ENCODE measurements around the gene WNT7A.

The WNT7A gene

GRCh38 chr3:13852638-13853009 is 27.2 kb downstream of the WNT7A start:
- DNase-seq (ENCODE audit: low read depth), result no peak

GRCh38 chr3:13851997-13852637 is 27.8 kb downstream of the WNT7A start:
- TF ChIP-seq CTCF (IDR thresholded peaks at IDR 0.05; ENCODE audit: control insufficient read depth, insufficient read depth, low read depth, low read length, missing control alignments), result no peak
- no peak for DNase-seq (ENCODE audit: low read depth)
- H3K4me3 ChIP-seq (ENCODE audit: control insufficient read depth, low read depth, low read length), result no peak overlapping the region

More at GRCh38 chr3:13852638-13853009, 27.2 kb downstream of the WNT7A start:
- TF ChIP-seq CTCF (IDR thresholded peaks at IDR 0.05; ENCODE audit: control insufficient read depth, insufficient read depth, low read depth, low read length, missing control alignments), result no peak
- no peak overlapping the region for H3K4me3 ChIP-seq (ENCODE audit: control insufficient read depth, low read depth, low read length)

DNA sequence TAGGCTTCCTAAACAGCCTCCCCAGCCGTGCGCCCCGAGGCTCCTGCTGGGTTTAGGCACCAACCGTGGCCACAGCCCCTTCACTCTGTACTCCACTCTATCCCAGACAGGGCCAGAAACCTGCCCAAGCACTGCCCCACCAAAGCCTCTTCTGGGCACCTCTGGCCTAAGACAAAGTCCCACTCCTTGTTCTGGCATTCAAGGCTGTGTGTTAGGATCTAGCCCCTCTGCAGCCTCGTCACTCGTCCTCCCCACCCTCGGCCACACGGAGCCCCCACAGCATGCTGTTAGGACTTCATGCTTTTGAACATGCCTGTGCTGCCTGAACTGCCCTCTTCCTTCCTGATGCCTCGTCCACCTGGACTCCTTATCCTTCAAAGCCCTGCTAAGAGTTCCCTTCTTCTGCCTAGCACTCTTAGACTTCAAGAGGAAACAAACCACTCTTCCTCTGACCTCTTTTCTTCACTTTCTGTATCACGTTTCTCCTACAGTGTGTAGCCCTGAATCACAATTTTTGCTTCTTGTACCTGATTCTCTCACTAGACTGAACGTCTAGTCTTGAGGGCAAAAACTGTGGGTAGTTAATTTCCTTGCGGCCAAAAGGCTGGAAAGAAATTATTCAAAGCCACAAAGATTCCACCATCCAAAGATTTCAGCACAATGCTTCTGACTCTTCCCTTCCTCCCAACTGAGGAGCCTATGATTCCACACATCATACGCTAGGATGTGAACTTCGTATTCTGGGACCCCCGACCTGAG is 28.6 kb downstream of the WNT7A start:
- no peak overlapping the region for H3K4me3 ChIP-seq (ENCODE audit: control insufficient read depth, low read depth, low read length)
- no peak for DNase-seq (ENCODE audit: low read depth)
- TF ChIP-seq CTCF (IDR thresholded peaks at IDR 0.05; ENCODE audit: control insufficient read depth, insufficient read depth, low read depth, low read length, missing control alignments), result no peak

- H3K4me3 ChIP-seq (ENCODE audit: control insufficient read depth, low read depth, low read length), result no peak overlapping the region
- no peak for TF ChIP-seq CTCF (IDR thresholded peaks at IDR 0.05; ENCODE audit: control insufficient read depth, insufficient read depth, low read depth, low read length, missing control alignments)
- no peak for DNase-seq (ENCODE audit: low read depth)
These were observed 29.5 kb downstream of the WNT7A start for GRCh38 chr3:13850161-13850945.

DNA sequence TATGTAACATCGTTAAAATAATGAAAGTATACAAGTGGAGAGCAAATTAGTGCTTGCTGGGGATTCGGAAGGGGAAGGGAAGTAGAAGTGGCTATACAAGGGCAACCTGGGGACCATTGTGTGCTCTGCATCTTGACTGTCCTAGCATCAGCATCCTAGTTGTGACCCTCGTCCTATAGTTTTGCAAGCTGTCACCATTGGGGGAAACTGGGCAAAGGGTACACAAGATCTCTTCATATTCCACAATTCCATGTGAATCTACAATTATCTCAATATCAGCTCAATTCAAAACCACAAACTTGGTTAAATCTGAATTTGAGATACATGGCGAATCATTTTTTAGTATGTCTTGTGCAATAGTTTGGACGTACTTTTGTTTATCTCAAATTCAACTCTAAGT is 30.9 kb downstream of the WNT7A start:
- no peak overlapping the region for H3K4me3 ChIP-seq (ENCODE audit: control insufficient read depth, low read depth, low read length)
- TF ChIP-seq CTCF (IDR thresholded peaks at IDR 0.05; ENCODE audit: control insufficient read depth, insufficient read depth, low read depth, low read length, missing control alignments), result no peak
- no peak for DNase-seq (ENCODE audit: low read depth)

GRCh38 chr3:13846716-13847570 is 32.9 kb downstream of the WNT7A start:
- no peak overlapping the region for H3K4me3 ChIP-seq (ENCODE audit: control insufficient read depth, low read depth, low read length)
- TF ChIP-seq CTCF (IDR thresholded peaks at IDR 0.05; ENCODE audit: control insufficient read depth, insufficient read depth, low read depth, low read length, missing control alignments), result no peak
- no peak for DNase-seq (ENCODE audit: low read depth)
